H9 (cell line): ENCODE measurements around the gene ACMSD. TPM values are rescaled to one million over a fixed set of nuclear protein-coding genes. Genes with fewer than 3 reads are reported as not detected.

Source experiments
- DNase-seq: peaks from one replicate; pipeline ENCODE4 v3.0.0-alpha.2; 2017
- H2AFZ ChIP-seq: one replicate; pipeline ENCODE4 v1.6.1; 2013; ENCODE audit warnings: mild to moderate bottlenecking, low read length, control low read depth, moderate library complexity
- H2AK5ac ChIP-seq: 2 replicates; pipeline ENCODE4 v1.6.1; 2013; ENCODE audit warnings: low read length, control low read depth, mixed read lengths; ENCODE audit not compliant: insufficient read length
- H2BK120ac ChIP-seq: one replicate; pipeline ENCODE4 v1.6.1; 2013; ENCODE audit warnings: low read depth, mild to moderate bottlenecking, low read length, control low read depth, inconsistent platforms; ENCODE audit not compliant: poor library complexity, severe bottlenecking
- H2BK12ac ChIP-seq: 2 replicates; pipeline ENCODE4 v1.6.1; 2013; ENCODE audit warnings: low read length, control low read depth, mixed read lengths, low read depth; ENCODE audit not compliant: insufficient read length
- H2BK15ac ChIP-seq: 2 replicates; pipeline ENCODE4 v1.6.1; 2013; ENCODE audit warnings: low read depth, low read length, control low read depth
- H2BK20ac ChIP-seq: one replicate; pipeline ENCODE4 v1.6.1; 2013; ENCODE audit warnings: low read depth, mild to moderate bottlenecking, low read length, control low read depth, inconsistent platforms; ENCODE audit not compliant: poor library complexity, severe bottlenecking
- H2BK5ac ChIP-seq: 2 replicates; pipeline ENCODE4 v1.6.1; 2013; ENCODE audit warnings: low read length, control low read depth, mixed read lengths; ENCODE audit not compliant: insufficient read length
- H3K14ac ChIP-seq: 2 replicates; pipeline ENCODE4 v1.6.1; 2013; ENCODE audit warnings: low read length, control low read depth; ENCODE audit not compliant: insufficient read depth
- H3K18ac ChIP-seq: 2 replicates; pipeline ENCODE4 v1.6.1; 2013; ENCODE audit warnings: low read depth, mild to moderate bottlenecking, mixed read lengths, low read length, control low read depth; ENCODE audit not compliant: insufficient read length
- H3K23ac ChIP-seq: 2 replicates; pipeline ENCODE4 v1.6.1; 2013; ENCODE audit warnings: low read length, control low read depth, mixed read lengths, low read depth; ENCODE audit not compliant: insufficient read length
- H3K23me2 ChIP-seq: 2 replicates; pipeline ENCODE4 v1.6.1; 2013; ENCODE audit warnings: low read depth, mild to moderate bottlenecking, mixed read lengths, low read length, control low read depth; ENCODE audit not compliant: insufficient read length, poor library complexity, severe bottlenecking
- H3K27ac ChIP-seq: 2 replicates; pipeline ENCODE4 v1.5.1; 2013; ENCODE audit warnings: low read length, control low read depth, mixed read lengths, low read depth; ENCODE audit not compliant: insufficient read length
- H3K27me3 ChIP-seq: 2 replicates; pipeline ENCODE4 v1.6.1; 2013; ENCODE audit warnings: low read length, control low read depth, inconsistent platforms; ENCODE audit not compliant: insufficient read depth
- H3K4ac ChIP-seq: 2 replicates; pipeline ENCODE4 v1.6.1; 2013; ENCODE audit warnings: low read depth, mild to moderate bottlenecking, control low read depth, inconsistent platforms, low read length, moderate library complexity
- H3K4me1 ChIP-seq: 2 replicates; pipeline ENCODE4 v1.6.1; 2013; ENCODE audit warnings: low read length, control low read depth, inconsistent platforms; ENCODE audit not compliant: insufficient read depth
- H3K4me2 ChIP-seq: 2 replicates; pipeline ENCODE4 v1.6.1; 2013; ENCODE audit warnings: low read length, control low read depth, mixed read lengths; ENCODE audit not compliant: insufficient read length, insufficient read depth
- H3K56ac ChIP-seq: 2 replicates; pipeline ENCODE4 v1.6.1; 2013; ENCODE audit warnings: low read depth, mild to moderate bottlenecking, mixed read lengths, low read length, control low read depth; ENCODE audit not compliant: insufficient read length
- H3K79me1 ChIP-seq: 2 replicates; pipeline ENCODE4 v1.6.1; 2013; ENCODE audit warnings: low read depth, mild to moderate bottlenecking, moderate library complexity, low read length, control low read depth, inconsistent platforms; ENCODE audit not compliant: insufficient read depth, poor library complexity, severe bottlenecking
- H3K79me2 ChIP-seq: 2 replicates; pipeline ENCODE4 v1.6.1; 2013; ENCODE audit warnings: low read length, control low read depth, inconsistent platforms; ENCODE audit not compliant: insufficient read depth
- H3K9ac ChIP-seq: 2 replicates; pipeline ENCODE4 v1.6.1; 2013; ENCODE audit warnings: low read length, control low read depth, mixed read lengths; ENCODE audit not compliant: insufficient read length; ENCODE audit errors: extremely low read depth
- H3K9me3 ChIP-seq: one replicate; pipeline ENCODE4 v1.6.1; 2013; ENCODE audit warnings: low read depth, low read length, inconsistent platforms; ENCODE audit not compliant: control insufficient read depth
- H3T11ph ChIP-seq: one replicate; pipeline ENCODE4 v1.6.1; 2013; ENCODE audit warnings: mild to moderate bottlenecking, low read length, control low read depth, inconsistent platforms
- H4K20me1 ChIP-seq: one replicate; pipeline ENCODE4 v1.6.1; 2013; ENCODE audit not compliant: control insufficient read depth, insufficient read length, insufficient read depth
- H4K5ac ChIP-seq: 2 replicates; pipeline ENCODE4 v1.6.1; 2013; ENCODE audit warnings: low read depth, mild to moderate bottlenecking, mixed read lengths, low read length, control low read depth; ENCODE audit not compliant: insufficient read length
- H4K8ac ChIP-seq: replicated peaks from 2 replicates; pipeline ENCODE4 v1.6.1; 2013; ENCODE audit warnings: low read length, control low read depth, mixed read lengths, low read depth; ENCODE audit not compliant: insufficient read length
- H4K91ac ChIP-seq: 2 replicates; pipeline ENCODE4 v1.6.1; 2013; ENCODE audit warnings: low read depth, mild to moderate bottlenecking, moderate library complexity, mixed read lengths, low read length, control low read depth; ENCODE audit not compliant: insufficient read length
- H3K27ac Mint-ChIP-seq, 3 experiments: 2 replicates in 2 of 3; 3 replicates in 1 of 3; pipeline ENCODE4 v1.8.0; 2020 to 2021; ENCODE audit warnings: mixed read lengths in 3 of 3, mild to moderate bottlenecking in 1 of 3, moderate library complexity in 1 of 3
- H3K27me3 Mint-ChIP-seq: 2 replicates; pipeline ENCODE4 v1.8.0; 2021; ENCODE audit warnings: low read depth, mild to moderate bottlenecking, moderate library complexity, mixed read lengths
- H3K36me3 Mint-ChIP-seq, 3 experiments: 2 replicates in 2 of 3; 3 replicates in 1 of 3; pipeline ENCODE4 v1.8.0; 2020 to 2021; ENCODE audit warnings: low read depth in 3 of 3, mixed read lengths in 3 of 3; ENCODE audit not compliant: insufficient read depth in 1 of 3
- H3K4me1 Mint-ChIP-seq, 2 experiments: 2 replicates each; pipeline ENCODE4 v1.8.0; 2020; ENCODE audit warnings: mixed read lengths in 2 of 2
- H3K4me3 Mint-ChIP-seq, 2 experiments: 2 replicates in 1 of 2; 3 replicates in 1 of 2; pipeline ENCODE4 v1.8.0; 2020 to 2021; ENCODE audit warnings: mild to moderate bottlenecking in 2 of 2, mixed read lengths in 2 of 2, moderate library complexity in 1 of 2
- H3K9me3 Mint-ChIP-seq, 2 experiments: 2 replicates in 1 of 2; 3 replicates in 1 of 2; pipeline ENCODE4 v1.8.0; 2020; ENCODE audit warnings: mild to moderate bottlenecking in 2 of 2, mixed read lengths in 2 of 2, moderate library complexity in 1 of 2
- CTCF ChIP-seq: fragments of 200-600 bp; sonication (generic); conservative IDR thresholded peaks from 3 replicates; pipeline ENCODE4 v1.8.0; 2021; ENCODE audit warnings: antibody characterized with exemption, mild to moderate bottlenecking
- whole genome bisulfite sequencing: extraction: QIAGEN DNeasy Blood & Tissue Kit; methylation state at CpG from one replicate; pipeline ENCODE4 v1.1.7; 2013; ENCODE audit warnings: missing lambda C conversion rate, low lambda C conversion rate, mixed read lengths; ENCODE audit not compliant: insufficient read length; ENCODE audit errors: extremely low coverage; 5-methylcytosine and 5-hydroxymethylcytosine counted together
- microRNA-seq: library from miRNA; unstranded; fragments of <30 nt; microRNA quantifications from one replicate; pipeline ENCODE4, GENCODE V29; 2020; ENCODE audit warnings: borderline microRNAs expressed
- total RNA-seq: library from RNA; stranded (reverse); gene quantifications from 2 replicates; pipeline ENCODE4 v1.2.1, GENCODE V29; 2021

ACMSD gene
- total RNA-seq, 1 experiment from 2014 or later, result not detected

DNA sequence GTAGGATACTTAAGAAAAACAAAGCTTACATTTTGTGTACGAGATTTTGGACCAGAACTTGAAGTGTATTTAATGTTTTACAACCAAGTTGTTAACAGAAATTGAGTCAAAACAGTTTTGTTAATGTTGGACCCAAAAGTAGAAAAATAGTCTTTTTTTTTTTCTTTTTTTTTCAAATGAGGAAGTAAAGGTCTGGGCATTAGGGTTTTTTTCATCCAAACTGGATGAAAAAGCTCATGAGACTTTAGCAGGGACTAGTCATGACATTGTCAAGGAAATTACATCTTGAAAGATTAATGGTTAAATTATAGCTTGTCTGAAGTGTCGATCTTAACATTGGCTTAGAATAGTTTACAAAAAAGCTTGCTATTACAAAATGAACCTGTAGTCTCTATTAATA is 112.5 kb downstream of the ACMSD start:
- peaks cover 3% of the 10 kb centered on the region for H3K79me1 ChIP-seq
- H3K27ac ChIP-seq, result no peak overlapping the region
- H2BK120ac ChIP-seq, result no peak overlapping the region
- H3T11ph ChIP-seq, result no peak overlapping the region
- H2BK20ac ChIP-seq, result no peak overlapping the region
- H3K4me1 ChIP-seq, result no peaks in the 10 kb centered on the region
- H3K4ac ChIP-seq, result no peak overlapping the region
- no peak overlapping the region for H4K5ac ChIP-seq
- no peak overlapping the region for H3K56ac ChIP-seq
- H3K14ac ChIP-seq, result no peak overlapping the region
- H3K36me3 Mint-ChIP-seq, result peaks cover 35 to 81% (median 72%) of the 10 kb centered on the region in 3 experiments; a peak in 6 of 7 replicates
- no peak overlapping the region for H2AFZ ChIP-seq
- no peaks in the 10 kb centered on the region for H3K23me2 ChIP-seq
- no peak overlapping the region for H2BK5ac ChIP-seq
- no peak overlapping the region for H3K4me3 Mint-ChIP-seq
- H3K4me1 Mint-ChIP-seq, result peaks cover 0 to 3% of the 10 kb centered on the region in 2 experiments; a peak in 2 of 4 replicates
- H2BK15ac ChIP-seq, result no peak overlapping the region
- no peak overlapping the region for H2AK5ac ChIP-seq
- no peaks in the 10 kb centered on the region for H3K79me2 ChIP-seq
- H3K27ac Mint-ChIP-seq, result no peak overlapping the region
- no peak overlapping the region for H3K23ac ChIP-seq
- no peak overlapping the region for H3K18ac ChIP-seq
- WGBS, result no CpG with 5 or more reads among the region's 2 CpGs
- H3K4me2 ChIP-seq, result no peak overlapping the region
- TF ChIP-seq CTCF, result no peak
- no peak overlapping the region for H4K8ac ChIP-seq
- no peak overlapping the region for H3K9ac ChIP-seq
- H3K9me3 Mint-ChIP-seq, result no peaks in the 10 kb centered on the region
- no peaks in the 10 kb centered on the region for H4K20me1 ChIP-seq
- no peak overlapping the region for H2BK12ac ChIP-seq
- H4K91ac ChIP-seq, result no peak overlapping the region
- no peaks in the 10 kb centered on the region for H3K27me3 ChIP-seq
- no peaks in the 10 kb centered on the region for H3K9me3 ChIP-seq
- no peak for DNase-seq
- H3K27me3 Mint-ChIP-seq, result no peaks in the 10 kb centered on the region

Small RNA genes within 50 kb of the gene (microRNA-seq; reads per million reads assigned to microRNA genes)
- not detected for gene MIR5590

Other genes starting within 250 kb of the ACMSD start
- gene TMEM163, start 119.6 kb upstream of the ACMSD start, total RNA-seq, result 0.39 and 0.66 TPM in 2 replicates
- 39.3 and 42.0 TPM in 2 replicates for gene CCNT2, start 80.2 kb downstream of the ACMSD start, total RNA-seq
- gene MAP3K19, start 208.8 kb downstream of the ACMSD start, total RNA-seq, result not detected in 2 replicates
- gene RAB3GAP1, start 213.7 kb downstream of the ACMSD start, total RNA-seq, result 31.4 and 32.0 TPM in 2 replicates